ENCODE measurements around the gene SFI1.
"Not testable (repeated sequence)": the region's sequence is repeated elsewhere in the genome, so short reads cannot be mapped to it uniquely, and the experiment has no call there.

Gene SFI1

DNA sequence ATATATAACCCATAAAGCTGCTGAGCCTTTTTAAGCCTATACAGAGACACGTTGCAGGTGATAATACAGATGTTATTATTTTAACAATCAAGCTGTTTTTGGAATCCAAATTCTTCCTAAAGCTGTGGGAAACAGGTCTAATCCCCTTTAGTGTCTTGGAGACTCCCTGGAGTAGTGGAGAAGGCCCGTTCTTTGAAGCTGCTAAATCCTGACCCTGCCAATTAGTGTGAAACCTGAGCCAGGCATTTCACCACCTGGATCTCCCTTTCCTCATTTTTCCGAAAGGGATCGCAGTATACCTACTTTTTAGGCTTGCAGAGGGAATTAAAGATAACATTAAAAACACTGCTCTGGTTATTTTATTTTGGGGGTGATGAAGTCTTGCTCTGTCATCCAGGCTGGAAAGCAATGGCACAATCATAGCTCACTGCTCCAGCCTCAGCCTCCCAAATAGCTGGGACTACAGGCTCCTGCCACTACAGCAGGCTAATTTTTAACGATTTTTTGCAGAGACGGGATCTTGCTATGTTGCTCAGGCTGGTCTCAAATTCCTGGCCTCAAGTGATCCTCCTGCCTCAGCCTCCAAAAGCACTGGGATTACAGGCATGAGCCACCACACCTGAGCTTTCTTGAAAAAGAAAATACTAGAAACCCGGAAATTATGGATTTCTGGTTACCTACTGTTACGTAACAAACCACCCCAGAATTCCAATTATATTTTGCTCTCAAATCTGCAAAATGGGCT is 4.9 kb upstream of the SFI1 start:
- no peak for DNase-seq

DNA sequence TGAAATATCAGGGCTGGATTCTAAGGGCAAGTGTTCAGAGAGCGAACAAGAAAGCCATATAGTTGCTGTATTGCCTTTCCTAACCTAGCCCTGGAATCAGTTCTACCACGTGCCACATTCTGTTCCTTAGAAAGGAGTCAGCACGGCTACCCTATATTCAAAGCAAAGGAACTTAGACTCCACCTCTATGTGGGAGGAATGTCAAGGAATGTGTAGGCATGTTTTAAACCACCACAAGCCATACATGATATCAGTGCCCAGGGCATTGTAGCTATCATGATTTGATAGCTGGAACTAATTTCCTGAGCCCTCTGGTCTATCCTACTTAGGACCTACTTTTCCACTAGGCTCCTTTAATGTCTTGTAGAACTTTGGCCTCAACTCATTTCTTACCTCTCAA is 4.2 kb upstream of the SFI1 start:
- DNase-seq = no peak

DNA sequence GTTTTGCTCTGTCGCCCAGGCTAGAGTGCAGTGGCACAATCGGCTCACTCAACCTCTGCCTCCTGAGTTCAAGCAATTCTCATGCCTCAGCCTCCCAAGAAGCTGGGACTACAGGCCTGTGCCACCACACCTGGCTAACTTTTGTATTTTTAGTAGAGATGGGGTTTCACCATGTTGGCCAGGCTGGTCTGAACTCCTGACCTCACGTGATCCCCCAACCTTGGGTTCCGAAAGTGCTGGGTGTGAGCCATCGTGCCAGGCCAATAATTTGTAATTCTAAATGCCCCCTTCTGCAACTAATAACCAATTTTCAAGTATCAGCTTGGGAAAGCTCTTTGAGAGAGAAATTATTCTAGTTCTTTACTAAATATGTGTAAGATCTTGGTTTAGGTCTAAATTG is 3.0 kb upstream of the SFI1 start:
- not testable (repeated sequence) for DNase-seq

DNA sequence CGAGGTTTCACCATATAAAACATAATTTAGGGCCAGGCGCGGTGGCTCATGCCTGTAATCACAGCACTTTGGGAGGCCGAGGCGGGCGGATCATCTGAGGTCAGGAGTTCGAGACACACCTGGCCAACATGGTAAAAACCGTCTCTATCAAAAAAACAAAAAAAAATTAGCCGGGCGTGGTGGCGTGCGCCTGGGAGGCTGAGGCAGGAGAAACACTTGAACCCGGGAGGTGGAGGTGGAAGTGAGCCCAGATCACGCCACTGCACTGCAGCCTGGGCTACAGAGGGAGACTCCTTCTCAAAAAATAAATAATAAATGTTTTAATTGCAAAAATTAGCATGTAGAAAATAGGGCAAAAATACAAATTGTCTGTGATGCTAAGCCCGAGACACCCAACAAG is 993 bp upstream of the SFI1 start:
- no peak for DNase-seq

DNA sequence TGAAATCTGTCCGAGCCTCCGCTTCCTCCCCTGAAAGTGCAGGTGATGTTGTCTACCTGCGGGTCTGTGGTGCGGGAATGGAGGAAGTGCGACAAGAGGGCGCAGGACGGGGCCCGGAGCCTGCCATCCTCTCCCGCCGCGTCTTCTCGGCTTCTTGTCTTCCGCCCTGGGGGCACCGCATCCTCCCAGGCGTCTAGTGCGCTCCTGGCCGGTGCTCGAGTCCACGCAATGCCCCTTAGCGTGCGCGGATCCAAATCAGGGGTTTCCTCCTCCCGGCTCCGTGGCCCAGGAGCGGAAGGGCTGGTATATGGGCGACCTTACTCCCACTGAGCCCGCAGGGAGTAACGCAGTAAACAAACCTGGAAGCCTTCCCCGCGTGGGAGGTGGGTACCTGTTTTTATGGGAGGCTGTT is 405 bp downstream of the SFI1 start:
- DNase-seq = no peak

DNA sequence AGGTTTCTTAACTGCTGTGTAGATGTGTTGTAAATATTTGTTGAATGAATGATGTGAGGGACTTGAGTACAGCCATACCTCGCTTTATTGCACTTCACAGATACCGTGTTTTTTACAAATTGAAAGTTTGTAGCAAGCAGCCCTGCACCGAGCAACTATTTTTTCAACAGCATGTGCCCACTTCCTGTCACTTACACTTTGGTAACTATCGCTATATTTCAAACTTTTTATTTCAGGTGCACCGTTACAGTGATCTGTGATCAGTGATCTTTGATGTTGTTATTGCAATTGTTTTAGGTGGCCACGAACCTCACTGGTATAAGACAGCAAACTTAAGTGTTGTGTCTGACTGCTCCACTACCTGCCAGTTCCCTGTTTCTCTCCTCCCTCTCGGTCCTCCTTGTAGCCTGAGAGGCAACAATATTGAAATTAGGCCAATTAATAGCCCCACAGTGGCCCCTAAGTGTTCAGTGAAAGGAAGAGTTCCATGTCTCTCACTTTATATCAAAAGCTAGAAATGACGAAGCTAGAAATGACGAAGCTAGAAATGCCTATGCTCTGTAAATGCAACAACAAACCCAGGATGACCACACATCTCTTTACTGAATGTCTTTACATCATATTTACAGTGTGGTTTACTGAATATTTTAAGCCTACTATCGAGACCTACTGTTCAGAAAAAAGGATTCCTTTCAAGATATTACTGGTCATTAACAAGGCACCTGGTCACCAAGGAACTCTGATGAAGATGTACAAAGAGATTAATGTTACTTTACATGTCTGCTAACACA is 1.0 kb downstream of the SFI1 start:
- DNase-seq = no peak

DNA sequence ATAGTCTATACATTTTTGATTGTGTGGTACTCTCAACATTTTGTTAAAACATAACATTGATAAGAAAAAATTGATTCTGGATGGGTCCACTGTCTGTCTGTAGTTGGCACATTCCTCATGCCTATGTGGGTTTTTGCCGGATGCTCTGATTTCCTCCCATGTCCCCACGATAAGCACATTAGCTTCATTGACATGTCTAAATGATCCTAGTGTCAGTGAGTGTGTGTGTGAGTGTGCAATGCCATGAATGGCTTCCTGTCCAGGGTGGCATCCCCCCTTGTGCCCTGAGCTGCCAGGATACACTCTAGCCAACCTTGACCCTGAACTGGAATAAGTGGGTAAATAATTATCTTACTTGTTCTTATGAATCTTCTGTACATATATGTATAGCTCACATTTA is 5.4 kb downstream of the SFI1 start:
- DNase-seq = no peak

DNA sequence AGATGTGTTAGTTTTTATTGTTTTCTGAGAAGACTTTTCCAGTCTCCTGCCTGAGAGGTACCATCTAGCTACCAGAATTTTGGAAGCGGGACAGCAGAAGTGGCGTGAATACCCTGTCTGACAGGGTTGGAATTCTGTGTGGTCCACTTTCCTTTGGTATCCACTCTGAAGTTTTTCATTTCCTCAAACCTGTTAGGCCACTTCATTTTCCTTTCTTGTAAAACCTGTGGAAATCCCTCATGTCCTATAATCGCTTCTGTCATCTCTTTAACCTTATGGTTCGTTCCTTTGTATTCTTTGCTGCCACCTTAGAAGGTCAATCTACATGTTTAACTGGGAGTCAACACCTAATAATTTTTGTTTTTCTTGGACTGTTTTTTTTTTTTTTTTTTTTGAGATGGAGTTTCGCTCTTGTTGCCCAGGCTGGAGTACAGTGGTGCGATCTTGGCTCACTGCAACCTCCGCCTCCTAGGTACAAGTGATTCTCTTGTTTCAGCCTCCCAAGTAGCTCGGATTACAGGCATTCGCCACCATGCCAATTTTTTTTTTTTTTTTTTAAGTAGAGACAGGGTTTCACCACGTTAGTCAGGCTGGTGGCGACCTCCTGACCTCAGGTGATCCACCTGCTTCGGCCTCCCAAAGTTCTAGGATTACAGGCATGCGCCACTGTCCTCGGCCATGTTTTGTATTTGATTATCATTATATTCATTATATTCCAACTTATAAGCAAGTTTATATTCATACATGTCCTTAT is 7.1 kb downstream of the SFI1 start:
- no peak for DNase-seq

DNA sequence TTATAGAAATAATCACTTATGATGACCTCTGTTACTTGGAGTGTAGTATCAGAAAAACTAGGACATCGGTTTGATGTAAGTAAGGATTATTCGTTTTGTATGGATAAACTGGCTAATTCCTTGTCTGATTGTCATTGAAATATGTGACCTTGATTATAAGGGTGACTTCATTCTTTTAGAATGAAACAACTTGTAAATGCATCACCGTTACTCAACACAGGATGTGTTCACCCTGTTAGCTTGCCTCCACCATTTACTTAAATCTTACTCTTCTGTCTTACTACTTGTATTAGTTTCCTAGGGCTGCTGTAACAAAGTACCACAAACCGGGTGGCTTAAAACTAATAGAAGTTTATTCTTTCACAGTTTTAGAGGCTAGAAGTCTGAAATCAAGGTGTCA is 7.9 kb downstream of the SFI1 start:
- no peak for DNase-seq

DNA sequence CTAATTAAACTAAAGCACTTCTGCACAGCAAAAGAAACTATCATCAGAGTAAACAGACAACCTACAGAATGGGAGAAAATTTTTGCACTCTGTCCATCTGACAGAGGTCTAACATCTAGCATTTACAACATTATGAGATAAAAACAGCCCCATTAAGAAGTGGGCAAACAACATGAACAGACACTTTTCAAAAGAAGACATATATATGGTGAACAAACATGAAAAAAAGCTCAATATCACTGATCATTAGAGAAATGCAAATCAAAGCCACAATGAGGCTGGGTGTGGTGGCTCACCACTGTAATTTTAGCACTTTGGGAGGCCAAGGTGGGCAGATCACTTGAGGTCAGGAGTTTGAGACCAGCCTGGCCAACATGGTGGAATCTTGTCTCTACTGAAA is 11.2 kb downstream of the SFI1 start:
- not testable (repeated sequence) for DNase-seq

DNA sequence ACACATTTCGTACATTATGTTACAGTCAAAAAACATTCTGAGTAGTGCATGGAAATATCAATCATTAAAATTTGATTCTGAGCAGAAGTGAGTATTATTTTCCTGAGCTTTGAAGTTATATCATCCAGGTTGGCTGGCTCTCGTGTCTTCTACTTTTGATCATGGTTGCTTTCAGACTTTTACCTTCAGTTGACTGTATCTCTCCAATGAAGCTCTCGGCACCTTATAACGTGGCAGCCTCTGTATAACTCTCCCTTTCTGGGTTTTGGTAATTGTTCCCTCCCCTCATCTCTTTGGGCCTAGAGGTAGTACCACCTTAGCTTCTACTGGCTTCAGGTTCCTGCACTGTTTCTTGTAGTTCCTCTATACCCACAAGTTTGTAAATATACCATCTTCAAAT is 12.2 kb downstream of the SFI1 start:
- no peak for DNase-seq

DNA sequence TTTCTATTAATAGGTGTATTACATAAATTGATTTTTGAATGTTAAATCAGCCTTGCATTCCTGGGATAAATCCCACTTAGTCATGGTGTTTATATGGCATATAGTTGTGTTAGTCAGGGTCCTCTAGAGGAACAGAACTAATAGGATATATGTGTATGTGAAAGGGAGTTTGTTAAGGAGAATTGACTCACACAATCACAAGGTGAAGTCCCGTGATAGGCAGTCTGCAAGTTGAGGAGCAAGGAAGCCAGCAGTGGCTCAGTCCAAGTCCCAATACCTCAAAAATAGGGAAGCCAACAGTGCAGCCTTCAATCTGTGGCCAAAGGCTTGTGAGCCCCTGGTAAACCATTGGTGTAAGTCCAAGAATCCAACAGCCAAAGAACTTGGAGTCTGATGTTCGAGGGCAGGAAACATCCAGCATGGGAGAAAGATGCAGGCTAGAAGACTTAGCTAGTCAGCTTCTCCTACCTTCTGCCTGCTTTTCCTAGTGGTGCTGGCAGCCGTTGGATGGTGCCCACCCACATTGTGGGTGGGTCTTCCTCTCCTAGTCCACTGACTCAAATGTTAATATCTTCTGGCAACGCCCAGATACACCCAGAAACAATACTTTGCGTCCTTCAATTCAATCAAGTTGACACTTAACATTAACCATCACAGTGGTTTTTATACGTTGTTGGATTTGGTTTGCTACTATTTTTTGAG is 12.9 kb downstream of the SFI1 start:
- no peak for DNase-seq

DNA sequence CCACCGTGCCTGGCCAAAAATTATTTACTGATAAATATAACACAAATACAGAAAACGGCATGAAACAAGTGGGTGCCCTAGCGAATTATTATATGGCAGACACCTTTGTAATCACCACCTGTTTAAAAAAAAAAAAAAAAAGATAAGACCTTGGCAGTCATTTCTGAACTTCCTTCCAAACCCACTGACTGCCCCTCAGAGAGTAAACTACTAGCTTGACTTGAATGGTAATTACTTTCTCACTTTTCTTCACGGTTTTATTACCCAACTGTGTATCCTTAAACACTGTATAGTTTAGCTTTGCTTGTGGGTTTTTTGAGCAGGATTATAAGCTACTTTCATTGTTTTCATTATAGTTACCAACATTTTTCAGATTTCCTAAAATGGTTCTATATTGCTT is 23.7 kb downstream of the SFI1 start:
- no peak for DNase-seq

DNA sequence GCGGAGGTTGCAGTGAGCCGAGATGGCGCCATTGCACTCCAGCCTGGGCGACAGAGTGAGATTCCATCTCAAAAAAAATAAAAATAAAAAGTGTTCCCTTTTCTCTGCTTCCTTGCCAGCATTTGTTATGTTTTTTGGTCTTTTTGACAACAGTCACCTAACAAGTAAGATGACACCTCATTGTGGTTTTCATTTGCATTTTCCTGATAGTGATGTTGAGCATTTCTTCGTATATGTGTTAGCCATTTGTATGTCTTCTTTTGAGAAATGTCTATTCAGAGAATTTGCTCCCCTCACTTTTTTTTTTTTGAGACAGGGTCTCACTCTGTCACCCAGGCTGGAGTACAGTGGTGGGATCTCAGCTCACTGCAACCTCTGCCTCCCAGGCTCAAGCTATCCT is 27.8 kb downstream of the SFI1 start:
- DNase-seq = not testable (repeated sequence)

DNA sequence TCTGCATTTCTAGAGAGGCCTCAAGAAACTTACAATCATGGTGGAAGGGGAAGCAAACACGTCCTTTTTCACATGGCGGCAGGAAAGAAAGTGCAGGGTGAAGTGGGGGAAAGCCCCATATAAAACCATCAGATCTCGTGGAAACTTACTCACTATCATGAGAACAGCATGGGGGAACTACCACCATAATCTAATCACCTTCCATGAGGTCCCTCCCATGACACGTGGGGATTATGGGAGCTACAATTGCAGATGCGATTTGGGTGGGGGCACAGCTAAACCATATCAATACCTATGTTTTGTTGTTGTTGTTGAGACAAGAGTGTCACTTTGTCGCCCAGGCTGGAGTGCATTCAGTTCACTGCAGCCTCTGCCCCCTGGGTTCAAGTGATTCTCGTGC is 29.9 kb downstream of the SFI1 start:
- DNase-seq = no peak

DNA sequence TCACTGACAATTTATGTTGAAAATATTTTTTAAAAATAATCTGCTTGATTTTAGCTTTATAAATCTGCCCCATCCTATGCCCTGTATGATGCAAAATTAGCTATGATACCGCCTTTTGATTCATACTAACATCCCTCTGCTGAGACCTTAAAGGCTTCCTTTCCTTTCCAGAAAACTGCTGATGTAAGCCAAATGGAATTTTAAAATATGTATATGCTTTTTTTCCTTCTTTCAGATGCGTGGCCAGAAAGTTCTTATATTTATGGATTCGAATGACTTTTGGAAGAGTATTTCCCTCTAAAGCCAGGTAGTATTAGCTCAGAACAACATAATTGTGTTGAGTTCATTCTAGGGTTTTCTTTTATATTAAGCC is 34.5 kb downstream of the SFI1 start:
- no peak for DNase-seq

DNA sequence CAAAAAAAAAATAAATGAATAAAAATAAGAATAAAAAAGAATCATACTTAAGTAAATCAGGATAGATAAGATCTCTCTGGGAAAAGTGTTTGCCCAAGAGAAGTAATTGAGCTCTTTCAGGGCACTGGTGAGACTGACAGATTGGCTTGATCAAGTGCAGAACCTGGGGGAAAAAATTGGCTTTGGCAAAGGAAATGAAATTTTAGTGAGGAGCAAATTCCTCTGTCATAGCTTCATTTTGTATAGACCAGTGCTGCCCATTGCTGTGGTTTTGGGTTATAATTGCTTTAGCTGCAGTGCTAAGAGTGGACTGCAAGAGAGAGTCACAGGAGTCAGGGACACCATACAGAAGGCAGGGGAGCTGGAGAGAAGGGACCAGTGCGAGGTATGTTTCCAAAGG is 35.7 kb downstream of the SFI1 start:
- DNase-seq = no peak

DNA sequence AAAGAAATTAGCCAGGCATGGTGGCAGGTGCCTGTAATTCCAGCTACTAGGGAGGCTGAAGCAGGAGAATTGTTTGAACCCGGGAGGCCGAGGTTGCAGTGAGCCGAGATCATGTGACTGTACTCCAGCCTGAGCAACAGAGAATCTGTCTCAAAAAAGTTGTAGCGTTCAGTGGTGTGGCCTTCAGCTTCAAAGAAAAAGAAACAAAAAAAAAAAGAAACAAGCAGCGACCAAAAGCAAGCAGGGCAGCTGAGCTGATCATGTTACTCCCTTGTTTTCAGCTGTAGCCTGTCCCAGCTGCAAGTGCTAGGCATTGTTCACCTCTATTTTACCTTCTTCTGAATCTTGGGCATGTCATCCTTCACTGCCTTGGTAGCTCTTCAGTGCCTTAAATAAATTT is 37.0 kb downstream of the SFI1 start:
- no peak for DNase-seq

DNA sequence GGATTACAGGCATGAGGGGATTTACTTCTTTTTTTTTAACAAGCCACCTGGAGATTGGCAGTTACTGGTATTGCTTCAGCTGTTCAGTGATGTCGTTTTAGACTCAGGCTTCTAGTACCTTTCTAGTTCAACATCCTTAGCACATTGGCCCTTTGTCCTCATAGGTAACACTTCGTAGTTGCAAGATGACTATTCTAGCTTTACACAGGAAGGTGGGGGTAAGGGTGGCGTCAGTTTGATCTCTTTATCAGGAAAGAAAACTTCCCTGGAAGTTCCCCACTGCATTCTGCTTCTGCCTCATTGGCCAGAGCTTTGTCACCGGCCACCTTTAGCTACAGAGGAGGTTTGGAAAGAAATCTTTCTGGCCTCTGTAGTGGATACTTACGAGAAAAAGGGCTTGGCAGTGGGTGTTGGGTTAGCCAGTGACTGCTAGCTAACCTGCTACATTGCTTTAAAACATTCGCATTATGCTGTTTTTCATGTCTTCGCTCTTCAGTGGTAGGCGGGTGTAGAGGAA is 40.7 kb downstream of the SFI1 start:
- no peak for DNase-seq

DNA sequence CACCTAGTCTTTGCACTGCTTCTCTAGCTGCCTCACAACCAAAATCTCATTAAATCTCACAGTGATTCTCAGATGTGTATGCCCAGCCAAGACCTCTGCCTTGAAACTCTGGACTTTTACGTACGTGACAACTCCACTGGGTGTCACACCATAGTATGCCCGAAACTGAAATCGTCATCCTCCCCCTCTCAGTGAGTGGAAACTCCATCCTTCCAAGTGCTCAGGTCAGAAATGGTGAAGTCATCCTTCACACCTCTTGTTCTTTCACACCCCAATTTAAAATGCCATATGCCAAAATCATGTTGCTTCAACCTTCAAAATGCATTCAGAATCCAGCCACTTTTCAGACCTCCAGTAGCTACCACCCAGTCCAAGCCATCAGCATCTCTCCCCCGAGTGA is 42.5 kb downstream of the SFI1 start:
- no peak for DNase-seq

DNA sequence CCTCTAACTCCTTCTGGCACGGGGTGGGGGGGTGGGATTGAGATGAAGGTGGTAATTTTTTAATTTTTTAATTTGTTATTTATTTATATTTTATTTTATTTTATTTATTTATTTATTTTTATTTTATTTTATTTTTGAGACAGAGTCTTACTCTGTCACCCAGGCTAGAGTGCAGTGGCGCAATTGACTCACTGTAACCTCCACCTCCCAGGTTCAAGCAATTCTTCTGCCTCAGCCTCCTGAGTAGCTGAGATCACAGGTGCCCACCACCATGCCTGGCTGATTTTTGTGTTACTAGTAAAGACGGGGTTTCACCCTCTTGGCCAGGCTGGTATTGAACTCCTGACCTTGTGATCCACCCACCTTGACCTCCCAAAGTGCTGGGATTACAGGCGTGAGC is 43.8 kb downstream of the SFI1 start:
- not testable (repeated sequence) for DNase-seq

DNA sequence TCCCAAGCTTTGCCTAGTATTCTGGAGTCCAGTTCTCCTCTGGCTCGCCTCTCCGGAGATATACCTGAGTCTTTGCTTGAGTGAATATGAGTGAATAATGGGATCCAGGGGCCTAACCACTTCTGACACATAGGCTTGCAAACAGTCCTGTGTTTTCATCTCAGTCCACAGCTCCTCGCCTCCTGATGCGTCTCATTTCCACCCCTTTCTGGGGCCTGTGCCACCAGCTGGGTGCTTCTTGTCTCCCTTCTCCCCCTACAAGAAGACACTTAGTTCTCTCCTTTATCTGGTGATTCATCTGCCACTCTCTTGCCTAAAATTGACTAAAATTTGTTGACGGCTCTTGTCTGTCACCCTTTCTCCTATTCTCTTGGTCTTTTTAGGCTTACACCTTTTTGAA is 44.6 kb downstream of the SFI1 start:
- DNase-seq = no peak
